NCI-H226 (cell line): ENCODE data around the gene CEP295NL.
"Not testable (repeated sequence)": the region's sequence is repeated elsewhere in the genome, so short reads cannot be mapped to it uniquely, and the experiment has no call there.

ENCODE experiments used
- DNase-seq: peaks from one replicate; pipeline ENCODE4 v3.0.0-alpha.2; 2015

The CEP295NL gene, protein sequence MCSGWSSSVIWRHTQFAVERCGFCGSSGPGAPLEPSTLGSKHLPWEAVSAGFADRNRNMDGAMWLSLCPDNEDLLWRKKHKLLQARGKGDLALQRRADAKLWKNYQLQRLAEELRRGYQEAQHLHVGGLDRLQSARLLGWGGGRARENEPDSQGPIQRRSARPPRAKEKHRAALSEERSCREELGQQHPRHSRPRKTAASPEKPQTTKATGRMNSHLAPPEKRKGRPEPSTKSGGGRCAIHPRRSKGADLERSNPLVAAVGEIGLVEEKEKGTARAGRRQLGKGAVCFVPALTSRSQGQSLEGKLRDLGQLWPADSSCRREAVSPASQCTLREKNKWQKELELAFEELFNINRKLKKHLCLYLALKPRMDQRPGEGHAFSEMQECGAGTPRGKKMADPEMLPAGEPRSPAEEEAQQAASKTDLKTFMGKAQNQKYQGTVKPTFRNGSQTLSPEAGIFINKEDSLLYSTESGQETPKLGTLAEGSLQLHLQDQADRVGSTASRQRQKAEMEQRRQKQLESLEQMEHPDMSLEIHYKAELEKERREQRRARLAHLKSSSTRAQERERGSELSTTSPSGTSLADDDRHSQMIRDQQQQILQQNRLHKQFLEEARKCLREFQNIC

DNA sequence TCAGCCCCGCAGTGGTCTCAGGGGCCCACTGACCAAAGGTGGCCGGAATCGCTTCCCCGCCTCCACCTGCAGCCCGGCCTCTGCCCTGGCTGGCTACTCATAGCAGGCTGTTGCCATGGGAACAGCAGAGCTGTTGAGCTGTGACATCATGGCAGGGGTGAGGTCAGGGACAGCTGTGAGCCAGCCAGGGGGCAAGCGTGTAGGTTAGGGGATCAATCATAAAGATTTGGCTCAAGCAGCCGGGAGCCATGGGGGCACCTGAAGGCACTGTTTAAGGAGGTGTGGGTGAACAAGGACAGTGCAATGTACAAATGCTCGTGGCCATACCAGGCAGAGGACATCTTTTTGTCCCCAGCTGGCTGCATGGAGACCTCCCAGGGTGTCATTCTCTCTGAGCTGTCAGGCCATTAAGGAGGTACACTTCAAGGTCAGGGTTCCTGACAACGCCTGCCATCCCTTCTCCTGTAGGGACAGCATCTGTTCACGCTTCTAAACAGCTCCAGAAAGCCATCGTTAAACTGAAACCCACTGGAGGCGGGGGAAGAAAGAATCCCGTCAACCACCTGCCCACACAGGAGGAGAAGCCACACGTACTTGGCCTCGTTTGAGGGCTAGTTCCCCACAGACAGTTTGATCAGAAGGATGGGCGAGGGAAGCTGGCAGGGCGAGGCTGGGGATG lies at the start of gene CEP295NL:
Gene CEP295NL, minus strand, starts transcription at position 101 of the 679 bp plus-strand sequence. CDS start 1,373 bp downstream, outside the sequence.
- DNase-seq, result peak; percentile 11

- DNase-seq, result no peak
Measured at GRCh38 chr17:78952706-78953105, 49.7 kb upstream of the CEP295NL start.

DNA sequence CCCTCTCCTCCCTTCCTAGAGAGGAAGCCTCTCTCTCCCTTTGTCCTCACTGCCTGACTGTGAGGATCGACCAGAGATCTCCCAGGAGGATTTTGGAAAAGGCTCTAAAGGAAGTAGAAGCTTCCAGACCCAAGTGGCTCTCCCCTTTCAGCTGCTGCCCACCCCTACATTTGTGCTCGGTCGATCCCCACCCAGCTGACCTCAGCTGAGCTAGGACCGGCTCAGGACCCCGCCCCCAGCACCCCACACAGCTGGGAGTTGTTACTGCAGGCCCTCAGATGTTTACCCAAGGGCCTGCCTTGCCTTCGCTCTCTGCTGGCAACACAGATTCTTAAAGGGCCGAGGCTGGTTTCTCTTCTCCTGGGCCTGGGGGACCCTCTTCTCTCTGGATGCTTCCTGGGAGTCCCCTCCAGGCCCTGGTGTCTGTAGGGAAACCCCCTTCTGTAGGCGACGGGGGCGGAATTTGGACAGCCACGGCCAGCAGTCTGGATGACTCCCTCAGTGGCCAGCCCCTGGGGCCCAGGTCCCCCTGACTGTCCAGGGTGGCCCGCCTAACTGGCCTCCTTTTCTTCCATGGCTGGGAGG lies 49.1 kb upstream of the CEP295NL start:
- no peak for DNase-seq

DNA sequence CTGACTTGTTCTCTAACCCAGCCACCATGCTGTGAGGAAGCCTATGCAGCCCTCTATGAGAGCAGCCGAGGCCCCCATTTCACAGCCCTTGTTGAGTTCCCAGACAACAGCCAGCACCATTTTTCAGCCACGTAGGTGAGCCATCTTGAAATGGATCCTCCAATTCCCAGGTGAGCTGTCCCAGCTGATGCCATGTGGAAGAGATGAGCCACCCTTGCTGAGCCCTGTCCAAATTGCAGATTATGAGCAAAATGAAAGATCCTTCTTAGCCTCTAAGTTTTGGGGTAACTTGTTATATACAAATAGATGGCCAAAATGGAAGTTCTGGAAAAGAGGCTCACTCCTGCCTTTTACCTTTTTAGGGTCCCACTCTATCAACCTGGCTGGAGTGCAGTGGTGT lies 47.9 kb upstream of the CEP295NL start:
- no peak for DNase-seq

DNA sequence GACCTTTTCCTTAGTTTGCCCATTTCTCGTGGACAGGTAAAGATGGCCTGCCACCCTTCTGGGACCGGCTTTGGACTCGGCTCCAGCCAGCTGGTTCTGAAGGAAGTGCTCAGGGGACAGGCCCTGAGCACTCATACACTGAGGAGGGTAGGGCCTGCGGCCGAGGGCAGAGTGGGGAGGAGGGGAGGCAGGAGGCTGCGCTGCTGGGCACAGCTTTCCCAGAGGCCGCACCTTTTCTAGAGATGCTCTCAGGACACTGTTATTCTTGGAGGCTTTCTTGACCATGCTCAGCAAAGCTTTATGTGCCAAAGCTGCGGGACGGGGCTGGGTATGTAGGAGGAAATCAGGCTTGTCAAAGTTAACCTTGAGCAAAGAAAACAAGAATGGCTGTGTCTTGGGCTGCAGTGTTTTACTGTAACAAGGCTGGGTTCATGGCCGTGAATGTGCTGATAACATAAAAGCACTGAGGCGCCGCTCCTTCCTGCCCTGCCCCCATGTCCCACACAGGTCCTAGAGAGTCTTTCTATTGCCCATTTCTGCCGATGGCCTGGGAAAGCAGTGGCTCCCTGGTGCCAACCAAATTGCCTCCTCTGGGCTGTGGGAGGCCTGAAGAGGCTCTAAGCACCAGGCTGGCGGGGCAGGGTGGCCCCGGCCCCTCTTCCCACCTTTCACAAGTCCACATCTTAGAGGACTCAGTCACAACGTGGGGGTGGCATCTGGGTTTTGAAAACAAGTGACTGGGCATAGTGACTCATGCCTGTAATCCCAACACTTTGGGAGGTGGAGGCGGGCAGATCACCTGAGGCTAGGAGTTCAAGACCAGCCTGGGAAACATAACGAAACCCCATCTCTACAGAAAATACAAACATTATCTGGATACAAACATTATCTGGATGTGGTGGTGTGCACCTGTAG lies 44.5 kb upstream of the CEP295NL start:
- no peak for DNase-seq

- DNase-seq, result no peak
Measured at GRCh38 chr17:78946631-78947030, 43.6 kb upstream of the CEP295NL start.

- DNase-seq, result no peak
Measured at GRCh38 chr17:78946131-78946530, 43.1 kb upstream of the CEP295NL start.

DNA sequence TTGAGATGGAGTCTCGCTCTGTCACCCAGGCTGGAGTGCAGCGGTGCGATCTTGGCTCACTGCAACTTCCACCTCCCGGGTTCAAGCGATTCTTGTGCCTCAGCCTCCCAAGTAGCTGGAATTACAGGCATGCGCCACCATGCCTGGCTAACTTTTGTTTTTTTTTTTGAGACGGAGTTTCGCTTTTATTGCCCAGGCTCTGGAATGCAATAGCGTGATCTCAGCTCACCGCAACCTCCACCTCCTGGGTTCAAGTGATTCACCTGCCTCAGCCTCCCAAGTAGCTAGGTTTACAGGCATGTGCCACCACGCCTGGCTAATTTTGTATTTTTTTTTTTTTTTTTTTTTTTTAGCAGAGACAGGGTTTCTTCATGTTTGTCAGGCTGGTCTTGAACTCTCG lies 42.5 kb upstream of the CEP295NL start:
- DNase-seq, result not testable (repeated sequence)

DNA sequence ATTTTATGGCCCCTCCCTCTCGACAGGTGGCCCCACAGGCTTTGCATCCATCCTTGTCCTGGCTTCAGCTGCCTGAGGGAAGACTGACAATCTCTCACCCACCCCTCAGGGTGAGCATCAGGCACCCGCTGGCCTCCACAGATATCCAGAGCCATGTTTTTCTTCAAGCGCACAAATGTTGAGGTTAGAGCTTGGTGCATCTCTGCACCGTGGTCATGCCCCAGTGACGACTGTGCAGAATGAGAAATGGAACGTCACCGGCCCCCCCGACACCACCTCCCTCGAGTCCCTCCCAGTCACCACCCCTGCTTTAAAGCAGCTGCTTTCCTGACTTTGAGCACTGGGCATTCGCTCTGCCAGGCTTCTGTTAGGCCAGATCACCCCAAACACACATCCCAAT lies 42.0 kb upstream of the CEP295NL start:
- no peak for DNase-seq

GRCh38 chr17:78944026-78944425 lies 41.0 kb upstream of the CEP295NL start:
- DNase-seq, result no peak

DNA sequence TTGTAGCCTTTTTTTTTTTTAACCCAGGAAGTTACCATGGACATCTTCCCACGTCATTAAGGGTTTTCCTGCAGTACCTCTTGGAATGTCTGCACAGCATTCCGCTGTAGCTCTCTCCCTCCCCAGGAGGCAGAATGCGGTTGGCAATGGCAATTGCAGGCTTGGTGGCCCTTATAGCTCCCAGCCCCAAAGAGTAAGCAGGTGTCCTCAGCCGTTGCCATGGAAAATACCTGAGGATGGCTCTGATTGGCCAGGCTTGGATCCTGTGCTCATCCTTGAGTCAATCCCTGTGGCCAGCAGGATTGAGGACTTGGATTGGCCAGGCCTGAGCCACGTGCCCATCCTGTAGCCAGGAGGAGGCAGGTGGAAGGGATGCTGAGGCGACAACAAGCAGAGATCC lies 37.7 kb upstream of the CEP295NL start:
- DNase-seq, result no peak

DNA sequence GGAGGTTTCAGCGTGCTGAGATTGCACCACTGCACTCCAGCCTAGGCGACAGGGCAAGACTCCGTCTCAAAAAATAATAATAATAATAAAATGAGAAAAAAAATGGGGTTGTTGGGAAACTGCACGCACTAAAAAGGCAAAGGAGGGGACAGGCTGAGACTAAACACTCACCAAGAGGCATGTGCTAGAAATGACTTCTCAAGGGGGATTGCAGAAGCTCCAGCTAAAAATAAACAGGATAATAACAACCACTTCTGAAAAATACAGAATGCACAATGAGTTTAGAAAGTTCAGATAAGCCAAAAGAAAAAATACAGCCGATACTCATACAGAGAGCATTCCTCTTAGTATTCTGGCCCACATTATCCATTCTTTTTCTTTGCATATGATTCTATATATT lies 37.3 kb upstream of the CEP295NL start:
- DNase-seq, result no peak

- DNase-seq, result peak; percentile 11
Measured at GRCh38 chr17:78939615-78940014, 36.6 kb upstream of the CEP295NL start.

- no peak for DNase-seq
Measured at GRCh38 chr17:78937561-78937960, 34.6 kb upstream of the CEP295NL start.

GRCh38 chr17:78935419-78936323 lies 32.7 kb upstream of the CEP295NL start:
- DNase-seq, result peak; percentile 99

- DNase-seq, result peak; percentile 45
Measured at GRCh38 chr17:78934681-78935418, 31.8 kb upstream of the CEP295NL start.

GRCh38 chr17:78933959-78934568 lies 31.1 kb upstream of the CEP295NL start:
- DNase-seq, result peak; percentile 96

GRCh38 chr17:78933025-78933958 lies 30.3 kb upstream of the CEP295NL start:
- peak; percentile 96 for DNase-seq
